Central memory CD4-positive, alpha-beta T cell (primary cell): ENCODE results near the gene CLDN10.

ENCODE experiments used
- DNase-seq: peaks from one replicate; pipeline ENCODE4 v3.0.0; 2022

Gene CLDN10

GRCh38 chr13:95603887-95604555 lies 51.5 kb downstream of the CLDN10 start:
- no peak for DNase-seq

GRCh38 chr13:95604556-95604915 lies 52.0 kb downstream of the CLDN10 start:
- DNase-seq = no peak

GRCh38 chr13:95605448-95606125 lies 53.1 kb downstream of the CLDN10 start:
- DNase-seq = no peak

- DNase-seq = no peak
These were observed 54.8 kb downstream of the CLDN10 start for GRCh38 chr13:95607366-95607765.

- DNase-seq = no peak
These were observed 56.3 kb downstream of the CLDN10 start for GRCh38 chr13:95608640-95609323.

- DNase-seq = no peak
These were observed 62.2 kb downstream of the CLDN10 start for GRCh38 chr13:95614641-95615245.

- DNase-seq = no peak
These were observed 63.0 kb downstream of the CLDN10 start for GRCh38 chr13:95615539-95615938.

GRCh38 chr13:95620030-95620824 lies 67.7 kb downstream of the CLDN10 start:
- no peak for DNase-seq

- no peak for DNase-seq
These were observed 68.4 kb downstream of the CLDN10 start for GRCh38 chr13:95620825-95621498.

- DNase-seq = no peak
These were observed 70.6 kb downstream of the CLDN10 start for GRCh38 chr13:95623141-95623540.

GRCh38 chr13:95624020-95624419 lies 71.5 kb downstream of the CLDN10 start:
- DNase-seq = peak; percentile 8

GRCh38 chr13:95626768-95627167 lies 74.2 kb downstream of the CLDN10 start:
- no peak for DNase-seq

GRCh38 chr13:95627590-95627989 lies 75.1 kb downstream of the CLDN10 start:
- no peak for DNase-seq

GRCh38 chr13:95628488-95628887 lies 76.0 kb downstream of the CLDN10 start:
- DNase-seq = no peak

- no peak for DNase-seq
These were observed 76.6 kb downstream of the CLDN10 start for GRCh38 chr13:95629071-95629470.
